Bone marrow (tissue), 2 donors: ENCODE results near the gene BCORL1.

Experiments used
- DNase-seq, 2 donors: peaks; one replicate each; lab custom pipeline; 2025; lab: John Stamatoyannopoulos, UW

BCORL1 gene

DNA sequence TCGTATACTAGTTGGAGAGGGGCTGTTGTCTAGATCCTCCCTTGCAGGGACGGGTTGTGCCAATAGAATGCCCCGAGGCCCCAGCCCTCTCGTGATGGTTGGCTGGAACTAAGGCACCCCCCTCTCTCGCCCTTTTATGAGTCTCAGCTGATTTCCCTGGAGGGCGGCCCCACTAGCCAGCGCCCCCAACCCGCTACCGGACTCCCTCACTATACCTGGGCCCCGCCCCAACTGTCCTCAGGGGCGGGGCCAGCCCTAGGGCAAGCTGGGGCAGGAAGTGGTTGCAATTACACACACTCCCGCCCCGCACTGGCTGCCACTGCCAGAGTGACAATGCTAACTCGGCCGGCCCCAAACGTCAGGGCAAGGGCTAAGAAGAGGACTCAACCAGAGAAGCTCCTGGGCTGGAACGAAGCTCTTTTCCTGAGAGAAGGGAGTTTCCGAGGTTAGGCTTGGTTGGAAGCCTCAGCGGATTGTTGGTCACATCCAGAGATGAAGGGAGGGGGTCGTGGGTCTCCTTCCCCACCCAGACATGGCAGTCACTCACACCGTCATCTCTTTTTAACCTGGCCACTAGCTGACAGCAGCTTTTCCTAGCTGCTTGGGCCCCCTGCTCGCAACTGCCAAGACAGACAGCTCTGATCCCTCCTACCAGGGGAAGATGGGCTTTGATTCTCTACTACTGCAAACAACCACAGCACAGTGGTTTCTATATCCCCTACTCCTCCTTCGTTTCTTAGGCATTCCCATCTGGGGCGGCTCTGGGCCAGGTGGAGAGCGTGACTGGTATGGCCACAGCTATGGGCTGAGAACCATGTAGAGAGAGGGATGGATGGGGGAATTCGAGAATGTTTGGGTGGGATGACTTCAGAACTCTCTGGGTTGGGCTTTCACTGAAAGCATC lies 21.0 kb upstream of the BCORL1 start:
- DNase-seq: peak in 1 of 2 donors; percentile 8

DNA sequence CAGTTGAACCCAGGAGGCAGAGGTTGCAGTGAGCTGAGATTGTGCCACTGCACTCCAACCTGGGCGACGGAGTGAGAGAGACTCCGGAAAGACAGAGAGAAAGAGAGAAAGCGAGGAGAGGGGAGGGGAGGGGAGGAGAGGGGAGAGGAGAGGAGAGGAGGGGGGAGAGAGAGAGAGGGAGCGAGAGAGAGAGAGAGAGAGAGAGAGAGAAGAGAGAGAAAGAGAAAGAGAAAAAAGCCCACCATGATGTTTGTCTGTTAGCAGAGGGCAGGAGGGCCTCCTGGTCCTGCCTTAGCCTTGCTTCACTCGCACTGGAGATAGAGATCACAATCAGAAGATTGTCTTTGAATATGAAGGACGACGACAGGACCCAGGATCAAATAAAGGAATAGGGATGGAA lies 18.7 kb upstream of the BCORL1 start:
- no peak for DNase-seq

DNA sequence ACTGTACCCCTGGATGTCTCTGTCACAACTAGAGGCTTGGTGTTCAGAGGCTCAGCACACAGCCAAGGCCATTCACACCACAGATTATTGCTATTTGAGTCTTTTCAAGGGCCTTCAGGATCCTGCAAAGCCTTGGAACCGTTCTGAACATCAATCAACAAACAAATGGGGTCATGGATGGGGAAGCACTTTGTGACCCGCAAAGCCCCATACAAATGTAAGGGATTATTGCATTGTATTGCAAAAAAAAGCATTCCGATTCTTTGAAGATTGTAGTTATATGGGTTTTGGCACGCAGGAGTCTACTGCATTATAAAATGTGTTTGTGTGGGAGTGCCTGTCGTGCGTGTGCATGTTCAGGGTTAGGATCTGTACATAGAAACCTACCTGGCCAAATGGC lies 17.3 kb upstream of the BCORL1 start:
- no peak for DNase-seq

DNA sequence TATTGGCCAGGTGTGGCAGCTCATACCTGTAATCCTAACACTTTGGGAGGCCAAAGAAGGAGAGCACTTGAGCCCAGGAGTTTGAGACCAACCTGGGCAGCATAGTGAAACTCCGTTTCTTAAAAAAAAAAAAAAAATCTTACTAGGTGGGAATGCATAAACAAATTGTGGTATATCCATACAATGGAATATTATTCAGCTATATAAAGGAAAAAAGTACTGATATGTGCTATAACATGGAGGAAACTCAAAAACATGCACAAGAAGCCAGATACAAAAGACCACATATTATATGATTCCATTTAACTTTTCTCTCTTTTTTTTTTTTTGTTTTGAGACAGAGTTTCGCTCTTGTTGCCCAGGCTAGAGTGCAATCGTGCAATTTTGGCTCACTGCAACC lies 13.5 kb upstream of the BCORL1 start:
- DNase-seq: no peak

DNA sequence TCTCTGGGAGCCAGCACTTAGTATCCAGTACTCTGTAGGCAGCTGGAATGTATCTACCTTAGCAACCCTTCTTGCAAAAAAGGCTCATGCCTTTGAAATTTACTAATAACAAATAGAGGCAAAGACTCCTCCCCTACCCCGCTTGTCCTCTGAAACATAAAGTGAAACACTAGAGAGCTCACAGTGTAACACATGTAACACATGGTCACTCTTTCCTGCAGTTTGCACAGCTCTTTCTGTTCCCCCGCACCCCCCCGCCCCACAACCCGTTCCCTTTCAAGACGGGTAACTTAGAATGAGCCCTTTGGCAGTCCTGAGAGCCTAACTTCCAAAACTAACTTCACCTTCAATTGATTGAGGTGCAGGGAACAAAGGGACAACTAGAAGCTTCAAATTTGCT lies 6.0 kb upstream of the BCORL1 start:
- no peak for DNase-seq

DNA sequence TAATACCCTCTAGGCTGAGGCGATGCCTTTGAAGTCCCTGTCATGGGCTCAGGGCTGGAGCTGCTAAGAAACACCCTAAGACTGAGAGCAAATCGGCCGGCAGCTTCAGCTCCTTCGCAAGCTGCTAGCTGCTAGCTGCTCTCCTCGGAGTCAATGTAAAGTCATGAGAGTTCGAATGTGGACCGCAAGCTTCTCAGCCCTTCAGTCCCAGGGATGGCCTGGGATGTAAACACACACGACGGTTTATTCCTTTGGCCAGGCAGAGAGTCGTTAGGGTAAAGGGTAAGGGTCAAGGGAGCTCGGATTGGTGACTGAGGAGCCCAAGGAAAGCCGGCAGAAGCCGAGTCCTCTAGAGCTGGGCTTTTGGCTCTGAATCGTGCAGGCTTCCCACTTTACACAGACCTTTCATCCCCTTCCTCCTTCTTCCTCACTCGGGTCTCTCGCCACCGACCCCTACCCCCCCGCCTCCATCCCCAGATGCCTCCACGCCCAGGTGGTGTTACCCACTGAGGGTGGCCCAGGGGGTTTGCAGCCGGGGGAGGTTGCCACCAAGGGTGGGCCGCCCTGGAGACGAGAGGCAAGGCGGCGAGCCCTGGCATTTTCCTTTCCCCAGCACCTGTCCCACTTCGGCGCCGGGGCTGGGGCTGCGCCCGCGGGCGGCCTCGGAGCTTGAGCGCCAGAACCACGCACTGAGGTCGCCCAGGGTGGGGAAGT lies 3.1 kb upstream of the BCORL1 start:
- no peak for DNase-seq

DNA sequence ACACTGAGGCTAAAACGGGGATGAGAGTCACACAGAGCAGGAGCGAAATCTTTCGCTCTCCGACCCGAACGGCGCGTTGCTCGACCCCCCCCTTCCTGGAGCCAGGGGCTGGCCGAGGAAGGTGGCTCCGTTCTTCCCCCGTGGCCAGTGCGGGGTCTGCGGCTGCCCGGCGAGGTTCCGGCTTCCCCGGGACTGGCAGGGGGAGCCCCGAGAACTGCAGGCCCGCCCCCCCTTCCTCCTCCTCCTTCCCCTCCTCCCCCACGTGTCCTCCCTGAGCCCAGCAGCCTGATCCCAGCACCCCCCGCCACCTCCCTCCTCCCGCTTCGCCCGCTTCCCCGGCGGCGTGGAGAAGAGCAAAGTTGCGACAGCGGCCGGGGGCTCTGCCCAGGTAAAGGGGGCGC lies 2.4 kb upstream of the BCORL1 start:
- no peak for DNase-seq

DNA sequence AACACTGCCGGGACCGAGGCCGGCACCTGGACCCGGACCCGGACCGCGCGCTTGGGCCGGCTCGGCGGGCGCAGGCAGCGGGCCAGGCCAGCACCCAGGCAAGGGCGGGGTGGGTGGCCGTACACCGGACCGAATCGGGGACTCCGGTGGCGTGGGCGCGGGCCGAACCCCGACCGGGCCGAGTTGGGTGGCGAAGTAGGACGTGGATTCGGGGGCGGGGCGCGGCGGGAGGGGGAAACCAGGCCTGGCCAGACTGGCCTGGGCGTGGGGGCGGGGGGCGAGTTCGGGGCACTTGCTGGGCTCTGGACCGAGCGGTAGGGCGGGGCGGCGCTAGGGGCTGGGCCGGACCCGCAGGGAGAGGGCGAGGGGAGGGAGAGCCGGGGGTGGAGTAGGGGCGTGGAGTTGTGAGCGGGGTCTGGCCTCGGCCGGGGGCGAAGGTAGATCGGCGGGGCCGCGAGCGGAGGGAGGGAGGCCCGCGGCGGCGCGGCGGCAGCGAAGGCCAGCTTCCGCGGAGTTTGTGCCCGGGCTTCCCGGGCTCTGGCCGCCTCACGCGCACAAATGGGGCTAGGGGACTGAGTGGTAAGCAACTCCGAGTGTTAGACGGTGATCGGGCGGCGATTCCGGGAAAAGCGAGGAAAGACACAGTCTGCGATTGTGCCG lies 1.8 kb upstream of the BCORL1 start:
- peak in 1 of 2 donors; percentile 0 for DNase-seq

DNA sequence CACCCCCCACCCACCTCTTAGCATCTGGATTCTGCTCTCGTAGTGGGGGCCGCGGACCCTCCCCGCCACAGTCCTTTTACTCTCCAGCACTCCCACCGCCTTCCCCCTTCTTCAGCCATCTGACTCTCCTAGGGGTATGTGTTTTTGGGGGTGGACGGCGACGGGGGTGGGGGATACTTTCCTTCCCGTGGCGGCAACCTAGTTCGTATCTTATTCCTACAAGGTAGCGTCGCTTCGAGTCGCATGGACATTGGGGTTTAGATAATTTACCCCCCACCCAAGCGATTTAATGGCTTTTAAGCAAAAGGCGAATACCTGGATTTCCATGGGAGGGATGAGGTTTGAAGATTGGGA lies 1.3 kb upstream of the BCORL1 start:
- DNase-seq: no peak

DNA sequence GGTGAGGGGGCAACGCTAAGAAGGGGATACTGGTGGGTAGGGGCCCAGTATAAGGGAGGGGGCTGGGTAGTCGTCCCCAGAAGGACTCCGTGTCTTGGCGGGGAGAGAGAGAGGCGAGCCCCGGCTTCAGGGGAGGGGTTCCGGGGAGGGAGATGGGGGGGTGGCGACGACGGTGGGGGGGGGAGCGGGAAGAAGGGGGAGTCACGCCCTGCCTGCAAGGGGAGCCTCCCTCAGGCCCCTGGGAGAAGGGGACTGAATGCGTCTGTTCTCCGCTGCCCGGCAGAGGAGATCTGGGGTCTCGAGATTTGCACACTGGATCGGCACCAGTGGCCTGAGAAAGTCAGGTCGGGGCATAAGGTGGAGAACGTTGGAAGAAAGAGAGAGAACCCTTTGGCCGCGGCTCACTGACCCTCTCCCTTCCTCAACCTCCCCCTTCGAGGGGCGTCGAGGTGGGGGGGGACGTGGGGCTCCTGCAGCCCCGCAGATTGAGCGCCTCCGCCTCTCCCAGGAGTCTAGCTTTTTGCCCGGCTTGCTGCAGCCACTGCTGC lies 609 bp upstream of the BCORL1 start:
- no peak for DNase-seq

DNA sequence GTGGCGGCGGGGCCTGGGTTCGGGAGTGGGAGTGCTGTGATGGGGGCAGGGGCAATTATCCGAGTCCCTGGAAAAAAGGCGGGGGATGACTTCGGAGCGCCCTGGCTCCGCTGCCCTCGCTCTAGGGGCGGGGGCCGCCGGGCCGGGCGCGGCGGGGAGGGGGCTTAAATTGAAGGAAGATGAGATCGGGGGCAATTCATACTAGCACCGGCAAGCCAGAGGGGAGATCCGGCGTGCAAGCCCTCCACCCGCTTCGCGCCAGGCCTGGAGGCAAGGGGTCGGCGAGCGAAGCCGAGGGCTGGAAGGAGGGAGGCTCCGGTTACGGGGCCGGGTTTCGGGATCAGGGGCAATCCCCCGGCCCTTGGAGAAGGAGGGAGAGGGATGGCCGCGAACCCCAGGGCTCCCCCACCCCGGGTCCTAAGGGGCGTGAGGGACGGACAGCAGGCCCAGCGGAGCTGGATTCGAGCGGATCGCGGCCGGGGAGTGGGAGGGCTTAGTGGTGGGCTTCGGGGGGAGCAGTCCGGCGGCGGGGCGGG lies 1.2 kb downstream of the BCORL1 start:
- no peak for DNase-seq

DNA sequence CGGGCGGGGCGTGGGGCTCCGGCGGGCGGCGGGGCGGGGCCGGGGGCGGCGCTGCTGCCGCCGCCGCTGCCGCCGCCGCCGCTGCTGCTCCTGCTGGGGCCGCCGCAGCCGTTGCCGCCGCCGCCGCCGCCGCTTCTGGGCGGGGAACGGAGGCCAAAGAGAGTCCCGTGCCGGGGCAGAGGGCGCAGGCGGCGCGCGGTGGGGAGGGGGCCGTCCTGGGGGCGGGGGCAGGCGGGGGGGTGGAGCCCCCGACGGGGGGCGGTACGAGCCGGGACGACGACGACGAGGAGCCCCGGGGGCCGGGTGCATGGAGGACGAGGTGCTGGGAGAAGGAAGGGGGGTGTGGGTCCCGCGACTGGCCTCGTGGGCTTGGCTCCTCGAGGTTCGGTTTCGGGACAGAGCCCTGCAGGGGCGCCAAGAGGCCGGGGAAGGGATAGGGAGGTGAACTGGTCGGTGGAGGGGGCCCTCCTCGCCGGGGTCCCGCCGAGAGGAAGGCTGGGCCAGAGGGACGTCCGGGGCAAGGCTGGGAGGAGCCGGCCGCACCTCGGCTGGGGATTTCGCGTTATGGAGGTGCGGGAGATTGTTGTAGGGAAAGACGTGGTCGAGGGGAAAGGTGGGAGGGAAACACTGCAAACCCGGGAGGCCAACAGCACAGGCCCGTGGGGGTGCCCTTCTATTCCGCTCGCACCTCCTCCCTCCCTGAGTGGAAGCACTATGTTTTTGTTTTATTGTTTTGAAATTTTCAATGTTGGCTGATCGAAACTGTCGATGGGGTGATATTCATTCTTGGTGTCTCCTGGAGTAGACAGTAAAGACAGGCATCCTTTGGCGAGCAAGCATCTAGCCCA lies 1.9 kb downstream of the BCORL1 start:
- peak in 1 of 2 donors; percentile 3 for DNase-seq

DNA sequence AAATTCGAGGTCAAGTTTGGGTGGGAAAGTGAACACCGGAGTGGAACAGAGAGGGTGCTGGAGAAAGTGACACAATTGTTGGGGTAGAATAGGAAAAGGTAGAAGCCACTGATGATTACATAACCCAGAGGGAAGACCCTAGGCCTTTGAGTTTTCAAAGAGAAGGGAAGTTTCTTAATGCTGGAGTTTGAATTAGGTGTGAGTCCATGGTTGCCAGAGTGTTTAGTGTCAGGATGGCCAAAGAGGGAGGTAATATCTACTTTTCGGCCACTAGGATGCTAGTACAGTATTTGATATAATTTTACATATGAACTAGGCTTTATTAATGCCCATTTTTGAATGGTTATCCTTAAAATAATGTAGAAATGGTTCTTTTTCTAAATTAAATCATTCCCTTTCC lies 5.4 kb downstream of the BCORL1 start:
- DNase-seq: no peak

DNA sequence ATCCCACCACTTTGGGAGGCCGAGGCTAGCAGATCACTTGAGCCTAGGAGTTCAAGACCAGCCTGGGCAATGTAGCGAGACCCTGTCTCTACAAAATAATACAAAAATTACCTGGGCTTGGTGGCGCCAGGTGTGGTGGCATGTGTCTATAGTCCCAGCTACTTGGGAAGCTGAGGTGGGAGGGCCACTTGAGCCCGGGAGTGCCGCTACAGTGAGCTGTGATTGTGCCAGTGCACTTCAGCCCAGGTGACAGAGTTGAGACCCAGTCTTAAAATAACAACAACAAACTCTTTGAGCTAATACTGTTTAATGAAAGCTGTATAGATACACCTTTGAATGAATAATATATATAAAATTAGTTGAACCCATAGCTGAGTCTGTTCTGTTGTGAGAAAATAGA lies 9.7 kb downstream of the BCORL1 start:
- DNase-seq: no peak

DNA sequence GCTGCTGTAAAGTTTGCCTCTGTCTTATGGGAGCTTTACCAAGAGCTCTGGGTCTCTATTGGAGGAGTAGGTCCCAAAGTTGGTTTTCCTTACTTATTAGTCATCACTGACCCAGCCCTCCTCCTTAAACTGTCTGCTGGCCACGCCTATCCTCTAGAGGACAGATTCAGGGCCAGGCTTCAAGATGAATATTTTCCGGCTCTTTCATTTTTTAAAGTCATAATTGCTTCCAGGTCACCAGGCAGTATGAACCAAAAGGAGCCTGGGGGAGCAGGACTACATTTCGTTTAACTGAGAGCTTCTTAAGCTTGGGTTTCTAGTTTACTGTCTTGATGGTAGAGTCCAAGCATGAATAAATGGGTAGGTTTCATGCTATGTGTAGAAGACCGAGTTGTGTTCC lies 13.7 kb downstream of the BCORL1 start:
- DNase-seq: no peak

DNA sequence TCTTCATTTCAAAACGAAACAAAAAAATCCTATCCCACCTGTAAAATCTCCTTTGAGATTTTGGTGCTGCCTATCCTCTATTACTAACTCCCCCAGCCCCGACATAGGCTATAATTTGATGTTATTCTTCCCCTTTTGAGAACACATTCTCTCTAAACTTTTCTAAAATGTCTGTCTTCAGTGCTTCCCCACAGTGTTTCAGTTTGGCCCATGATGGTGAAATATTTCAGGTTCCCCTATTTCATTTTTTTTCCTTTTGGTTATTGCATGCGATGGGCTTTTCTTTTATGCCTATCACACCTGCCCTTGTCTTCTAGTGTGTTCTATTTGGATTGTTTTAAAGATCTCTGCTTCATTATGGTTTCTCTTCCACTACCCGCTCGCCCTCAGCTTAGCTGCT lies 14.7 kb downstream of the BCORL1 start:
- DNase-seq: no peak

DNA sequence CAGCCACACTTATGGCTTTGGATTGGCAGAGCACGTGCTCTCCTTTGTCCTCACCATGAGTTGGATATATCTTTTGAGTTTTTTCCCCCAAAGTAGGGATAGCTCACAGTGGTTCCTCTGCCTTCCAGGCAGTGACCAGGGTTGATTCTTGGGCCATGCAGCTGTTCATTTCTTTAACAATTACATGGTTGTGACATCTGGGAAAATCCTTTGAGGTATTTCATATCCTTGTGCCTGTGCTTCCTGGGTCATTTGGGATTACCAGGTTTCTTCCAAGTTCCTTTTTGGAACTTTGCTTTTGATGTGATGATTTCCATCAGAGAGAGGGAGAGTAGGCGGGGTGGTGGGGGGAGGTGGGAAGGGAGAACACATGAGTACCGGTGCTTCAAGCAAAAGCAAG lies 15.6 kb downstream of the BCORL1 start:
- DNase-seq: no peak

DNA sequence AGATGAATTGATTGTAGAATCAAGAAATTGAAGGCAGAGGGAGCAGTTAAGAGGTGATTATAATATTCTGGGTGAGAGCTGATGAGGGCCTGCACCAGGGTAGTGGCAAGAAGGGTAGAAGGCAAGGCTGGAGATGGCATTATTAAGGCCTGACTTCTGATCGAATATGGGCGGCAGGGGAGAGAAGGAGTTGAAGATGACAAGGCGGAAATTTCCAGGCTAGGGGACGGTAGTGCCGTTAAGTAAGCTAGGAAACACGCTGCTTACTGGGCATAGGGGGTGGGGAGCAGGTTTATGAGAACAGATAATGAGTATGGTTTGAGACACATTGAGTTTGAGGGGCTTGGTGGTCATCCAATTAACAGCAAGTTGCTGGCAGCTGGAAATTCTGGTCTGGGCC lies 19.5 kb downstream of the BCORL1 start:
- no peak for DNase-seq

DNA sequence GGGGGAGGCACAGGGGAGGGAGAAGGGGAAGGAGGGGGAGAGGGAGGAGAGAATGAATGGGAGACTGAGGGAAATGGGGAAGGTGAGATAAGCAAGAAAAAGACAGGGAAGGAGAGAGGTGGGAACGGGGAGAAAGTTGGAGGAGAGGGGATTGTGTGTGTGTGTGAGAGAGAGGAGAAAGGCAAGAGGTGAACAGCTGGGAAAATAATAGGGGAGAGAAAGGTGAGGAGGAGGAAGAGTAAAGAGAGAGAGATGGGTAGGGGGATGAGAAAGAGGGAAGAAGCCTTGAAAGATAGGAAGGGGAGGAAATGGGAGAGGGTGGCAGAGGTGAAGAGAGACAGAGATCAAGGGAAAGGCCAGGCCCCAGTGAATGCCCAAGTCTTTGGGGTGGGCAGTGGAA lies 20.1 kb downstream of the BCORL1 start:
- no peak for DNase-seq

DNA sequence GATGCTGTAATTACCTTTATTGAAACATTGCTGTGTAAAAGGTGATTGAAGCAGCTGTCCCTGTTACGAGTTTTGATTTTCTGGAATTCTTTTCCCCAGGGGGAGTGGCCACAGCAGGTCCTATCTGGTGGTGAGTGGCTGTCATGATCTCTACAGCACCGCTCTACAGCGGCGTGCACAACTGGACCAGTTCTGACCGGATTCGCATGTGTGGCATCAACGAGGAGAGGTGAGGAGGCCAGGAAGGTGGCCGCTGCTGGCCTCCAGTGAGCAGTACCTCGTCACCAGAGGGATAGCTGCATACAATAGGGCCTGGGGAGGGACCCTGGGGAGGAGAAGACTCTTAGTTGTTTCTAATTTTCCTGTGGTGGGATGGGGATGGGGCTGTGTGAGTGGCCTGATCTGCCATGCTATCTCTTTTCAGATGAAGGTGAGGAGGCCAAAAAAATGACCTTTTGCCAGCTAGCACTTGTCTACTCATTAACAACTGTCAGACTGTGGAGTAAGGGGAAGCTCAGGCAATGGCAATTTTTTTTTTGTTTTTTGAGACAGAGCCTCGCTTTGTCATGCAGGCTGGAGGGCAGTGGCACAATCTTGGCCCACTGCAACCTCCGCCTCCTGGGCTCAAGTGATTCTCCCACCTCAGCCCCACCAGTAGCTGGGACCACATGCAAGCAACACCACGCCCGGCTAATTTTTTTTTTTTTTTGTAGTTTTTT lies 22.8 kb downstream of the BCORL1 start:
- no peak for DNase-seq

DNA sequence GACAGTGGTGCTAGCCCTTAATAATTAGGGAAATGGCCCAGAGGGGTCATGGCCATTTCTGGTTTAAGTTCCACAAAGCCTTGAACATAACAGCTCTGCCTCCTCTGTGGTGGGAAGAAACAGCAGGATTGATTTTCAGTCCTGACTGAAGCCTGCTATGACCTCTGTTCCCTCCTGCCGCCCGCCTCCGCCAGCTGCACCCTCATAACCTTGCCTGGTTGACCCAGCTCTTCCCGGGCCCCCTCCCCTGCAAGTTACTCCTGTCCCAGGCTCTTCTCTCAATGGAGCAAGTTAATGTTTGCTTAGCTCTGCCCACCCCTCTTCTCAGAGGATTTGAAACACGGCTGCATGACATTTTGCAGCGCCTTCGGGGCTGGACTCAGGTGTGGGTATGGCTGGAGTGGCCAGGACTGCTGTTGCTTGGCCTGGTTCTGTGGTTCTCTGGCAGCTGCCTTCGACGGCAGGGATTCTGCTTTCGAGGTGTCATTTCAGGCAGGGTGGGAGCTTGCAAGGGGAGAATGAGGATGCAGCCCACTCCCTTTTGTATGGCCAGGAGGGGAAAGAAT lies 27.3 kb downstream of the BCORL1 start:
- DNase-seq: no peak
